Esophagus muscularis mucosa (tissue), 4 donors: ENCODE data around the gene GRM5.

Source experiments
- EP300 ChIP-seq: sonication (generic); formaldehyde crosslinking; IDR thresholded peaks from one replicate; pipeline ENCODE4 v1.6.1; 2017; ENCODE audit warnings: antibody characterized with exemption
- POLR2A ChIP-seq: fragments of 450-650 bp; IDR thresholded peaks from one replicate; pipeline ENCODE4 v1.6.1; 2017; ENCODE audit warnings: antibody characterized with exemption, moderate library complexity, mild to moderate bottlenecking, low read depth
- POLR2AphosphoS5 ChIP-seq, 2 donors: sonication (generic); formaldehyde crosslinking; IDR thresholded peaks; one replicate each; pipeline ENCODE4 v1.6.1; 2017; ENCODE audit warnings: antibody characterized with exemption in 2 of 2
- TF ChIP-seq, protein P1 (sequence below), 3 experiments: fragments of 200-600 bp in 2 of 3; fragments of 450-650 bp in 1 of 3; sonication (generic) in 2 of 3; IDR thresholded peaks; one replicate each; pipeline ENCODE4 v1.5.1; 2017 to 2019; ENCODE audit warnings: antibody characterized with exemption in 3 of 3, mild to moderate bottlenecking in 2 of 3, moderate library complexity in 1 of 3

DNA sequence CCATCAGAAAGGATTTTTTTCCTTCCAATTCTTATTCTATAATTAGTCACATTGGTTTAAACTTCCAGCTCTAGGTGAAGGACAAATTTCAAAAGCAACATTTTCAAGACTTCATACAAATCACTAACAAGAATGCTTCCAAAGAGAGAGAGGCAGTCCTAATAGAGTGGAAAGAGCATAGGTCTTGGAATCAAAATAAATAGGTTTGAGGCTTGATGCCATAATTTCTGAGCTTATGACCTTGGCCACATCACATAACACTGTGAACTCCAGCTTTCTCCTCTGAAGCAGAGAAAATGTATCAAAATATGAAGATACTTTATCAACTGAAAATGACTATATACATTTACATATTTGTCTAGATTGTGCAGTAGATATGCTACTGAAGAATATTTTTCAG lies 246.8 kb downstream of the GRM5 start:
- TF ChIP-seq, protein P1, sequence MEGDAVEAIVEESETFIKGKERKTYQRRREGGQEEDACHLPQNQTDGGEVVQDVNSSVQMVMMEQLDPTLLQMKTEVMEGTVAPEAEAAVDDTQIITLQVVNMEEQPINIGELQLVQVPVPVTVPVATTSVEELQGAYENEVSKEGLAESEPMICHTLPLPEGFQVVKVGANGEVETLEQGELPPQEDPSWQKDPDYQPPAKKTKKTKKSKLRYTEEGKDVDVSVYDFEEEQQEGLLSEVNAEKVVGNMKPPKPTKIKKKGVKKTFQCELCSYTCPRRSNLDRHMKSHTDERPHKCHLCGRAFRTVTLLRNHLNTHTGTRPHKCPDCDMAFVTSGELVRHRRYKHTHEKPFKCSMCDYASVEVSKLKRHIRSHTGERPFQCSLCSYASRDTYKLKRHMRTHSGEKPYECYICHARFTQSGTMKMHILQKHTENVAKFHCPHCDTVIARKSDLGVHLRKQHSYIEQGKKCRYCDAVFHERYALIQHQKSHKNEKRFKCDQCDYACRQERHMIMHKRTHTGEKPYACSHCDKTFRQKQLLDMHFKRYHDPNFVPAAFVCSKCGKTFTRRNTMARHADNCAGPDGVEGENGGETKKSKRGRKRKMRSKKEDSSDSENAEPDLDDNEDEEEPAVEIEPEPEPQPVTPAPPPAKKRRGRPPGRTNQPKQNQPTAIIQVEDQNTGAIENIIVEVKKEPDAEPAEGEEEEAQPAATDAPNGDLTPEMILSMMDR (IDR thresholded peaks at IDR 0.05), result no peak
- no peak for TF ChIP-seq EP300
- TF ChIP-seq POLR2A, result no peak
- TF ChIP-seq POLR2AphosphoS5 (IDR thresholded peaks at IDR 0.05), result no peak
